ENCODE data around the gene ACAD8. TPM values are rescaled to one million over a fixed set of nuclear protein-coding genes. Genes with fewer than 3 reads are reported as not detected.

The ACAD8 gene
- total RNA-seq, 1 experiment from 2014 or later, result 18.9 TPM

- ChIA-PET CTCF (interaction anchor here (0.5 kb wide), 1 partner anchor 1236 kb away, joined by 4 read pairs; no protein-coding TSS in a partner anchor), POLR2A (no interaction called here)
- no peaks in the 10 kb centered on the region for H3K36me3 Mint-ChIP-seq (ENCODE audit: insufficient read depth, unreplicated experiment)
- H3K4me3 Mint-ChIP-seq (ENCODE audit: unreplicated experiment), result no peak within 1 kb of the TSS
- no peak for DNase-seq (ENCODE audit: unreplicated experiment)
- H3K9me3 Mint-ChIP-seq (ENCODE audit: unreplicated experiment), result no peaks in the 10 kb centered on the region
- H3K4me1 Mint-ChIP-seq (ENCODE audit: insufficient read depth, unreplicated experiment), result no peaks in the 10 kb centered on the region
- TF ChIP-seq CTCF (IDR thresholded peaks at IDR 0.05; ENCODE audit: unreplicated experiment), result no peak
- BruUV-seq (replicated peaks), result no TSS peak
- intact Hi-C loops (cut with micrococcal nuclease), result no loop called here
- H3K27me3 Mint-ChIP-seq (ENCODE audit: insufficient read depth, unreplicated experiment), result peaks cover 23% of the 10 kb centered on the region
- H3K27ac Mint-ChIP-seq (ENCODE audit: low read depth, unreplicated experiment), result no peak within 1 kb of the TSS
These were observed 22.4 kb downstream of the ACAD8 start, which contains the start of gene GLB1L3 for GRCh38 chr11:134275534-134276395. GLB1L3 (plus strand) TSS chr11:134276379; CDS start chr11:134276741, 362 bp downstream.

- ChIA-PET POLR2A (no interaction called here), CTCF (no interaction called here)
- no peak for TF ChIP-seq CTCF (IDR thresholded peaks at IDR 0.05; ENCODE audit: unreplicated experiment)
- no peak overlapping the region for H3K27ac Mint-ChIP-seq (ENCODE audit: low read depth, unreplicated experiment)
- BruUV-seq (replicated peaks), result no TSS peak
- DNase-seq (ENCODE audit: unreplicated experiment), result no peak
- no peaks in the 10 kb centered on the region for H3K4me1 Mint-ChIP-seq (ENCODE audit: insufficient read depth, unreplicated experiment)
- no peaks in the 10 kb centered on the region for H3K36me3 Mint-ChIP-seq (ENCODE audit: insufficient read depth, unreplicated experiment)
- no peak overlapping the region for H3K4me3 Mint-ChIP-seq (ENCODE audit: unreplicated experiment)
- peaks cover 23% of the 10 kb centered on the region for H3K27me3 Mint-ChIP-seq (ENCODE audit: insufficient read depth, unreplicated experiment)
- H3K9me3 Mint-ChIP-seq (ENCODE audit: unreplicated experiment), result no peaks in the 10 kb centered on the region
- intact Hi-C loops (cut with micrococcal nuclease), result no loop called here
These were observed 23.2 kb downstream of the ACAD8 start for GRCh38 chr11:134276396-134277182.

GRCh38 chr11:134277183-134278001, 24.0 kb downstream of the ACAD8 start:
- Mint-ChIP-seq H3K27ac (ENCODE audit: low read depth, unreplicated experiment) (no peak overlapping the region), H3K27me3 (ENCODE audit: insufficient read depth, unreplicated experiment) (peaks cover 23% of the 10 kb centered on the region), H3K36me3 (ENCODE audit: insufficient read depth, unreplicated experiment) (no peaks in the 10 kb centered on the region), H3K4me1 (ENCODE audit: insufficient read depth, unreplicated experiment) (no peaks in the 10 kb centered on the region), H3K9me3 (ENCODE audit: unreplicated experiment) (no peaks in the 10 kb centered on the region), H3K4me3 (ENCODE audit: unreplicated experiment) (no peak overlapping the region)
- BruUV-seq (replicated peaks), result no TSS peak
- intact Hi-C loops (cut with micrococcal nuclease), result no loop called here
- TF ChIP-seq CTCF (IDR thresholded peaks at IDR 0.05; ENCODE audit: unreplicated experiment), result no peak
- ChIA-PET CTCF (interaction anchor here (2.7 kb wide), 1 partner anchor 15 kb away, joined by 14 read pairs; no protein-coding TSS in a partner anchor), POLR2A (no interaction called here)
- no peak for DNase-seq (ENCODE audit: unreplicated experiment)
